ENCODE measurements around the gene KCNAB1. TPM values are rescaled to one million over a fixed set of nuclear protein-coding genes. Genes with fewer than 3 reads are reported as not detected.

Gene KCNAB1
- total and polyA plus RNA-seq, 4 donors: 0.76 to 2.8 (median 1.0) TPM

GRCh38 chr3:156181509-156181908, 61.1 kb downstream of the KCNAB1 start:
- 73% methylated on average over 2 of the region's 2 CpGs for WGBS

GRCh38 chr3:156183396-156183795, 63.0 kb downstream of the KCNAB1 start:
- H3K4me3 ChIP-seq (ENCODE audit: low read depth in 1 of 3, low read length in 3 of 3): no peak overlapping the region
- no peaks in the 10 kb centered on the region for H3K27me3 ChIP-seq (ENCODE audit: control insufficient read depth in 4 of 4, insufficient read depth in 4 of 4, low read length in 3 of 4)
- no peaks in the 10 kb centered on the region for H3K4me1 ChIP-seq (ENCODE audit: control insufficient read depth in 4 of 4, insufficient read depth in 4 of 4, low read length in 3 of 4)
- no peaks in the 10 kb centered on the region for H3K9me3 ChIP-seq (ENCODE audit: control insufficient read depth in 4 of 4, low read length in 3 of 4)
- no peak for DNase-seq (ENCODE audit: low spot score)
- TF ChIP-seq RXRA (IDR thresholded peaks at IDR 0.05) (no peak), JUND (IDR thresholded peaks at IDR 0.05) (no peak), RAD21 (IDR thresholded peaks at IDR 0.05) (no peak), NR2F2 (IDR thresholded peaks at IDR 0.05) (no peak), GABPA (IDR thresholded peaks at IDR 0.05 in 1 of 2, conservative IDR thresholded peaks at IDR 0.05 in 1 of 2) (no peak), YY1 (IDR thresholded peaks at IDR 0.05) (no peak)
- TF ChIP-seq, protein P1, sequence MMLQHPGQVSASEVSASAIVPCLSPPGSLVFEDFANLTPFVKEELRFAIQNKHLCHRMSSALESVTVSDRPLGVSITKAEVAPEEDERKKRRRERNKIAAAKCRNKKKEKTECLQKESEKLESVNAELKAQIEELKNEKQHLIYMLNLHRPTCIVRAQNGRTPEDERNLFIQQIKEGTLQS (IDR thresholded peaks at IDR 0.05): no peak
- TF ChIP-seq, protein P2, sequence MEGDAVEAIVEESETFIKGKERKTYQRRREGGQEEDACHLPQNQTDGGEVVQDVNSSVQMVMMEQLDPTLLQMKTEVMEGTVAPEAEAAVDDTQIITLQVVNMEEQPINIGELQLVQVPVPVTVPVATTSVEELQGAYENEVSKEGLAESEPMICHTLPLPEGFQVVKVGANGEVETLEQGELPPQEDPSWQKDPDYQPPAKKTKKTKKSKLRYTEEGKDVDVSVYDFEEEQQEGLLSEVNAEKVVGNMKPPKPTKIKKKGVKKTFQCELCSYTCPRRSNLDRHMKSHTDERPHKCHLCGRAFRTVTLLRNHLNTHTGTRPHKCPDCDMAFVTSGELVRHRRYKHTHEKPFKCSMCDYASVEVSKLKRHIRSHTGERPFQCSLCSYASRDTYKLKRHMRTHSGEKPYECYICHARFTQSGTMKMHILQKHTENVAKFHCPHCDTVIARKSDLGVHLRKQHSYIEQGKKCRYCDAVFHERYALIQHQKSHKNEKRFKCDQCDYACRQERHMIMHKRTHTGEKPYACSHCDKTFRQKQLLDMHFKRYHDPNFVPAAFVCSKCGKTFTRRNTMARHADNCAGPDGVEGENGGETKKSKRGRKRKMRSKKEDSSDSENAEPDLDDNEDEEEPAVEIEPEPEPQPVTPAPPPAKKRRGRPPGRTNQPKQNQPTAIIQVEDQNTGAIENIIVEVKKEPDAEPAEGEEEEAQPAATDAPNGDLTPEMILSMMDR (IDR thresholded peaks at IDR 0.05; ENCODE audit: low read depth, low read length, missing input control): no peak
- TF ChIP-seq, protein P3, sequence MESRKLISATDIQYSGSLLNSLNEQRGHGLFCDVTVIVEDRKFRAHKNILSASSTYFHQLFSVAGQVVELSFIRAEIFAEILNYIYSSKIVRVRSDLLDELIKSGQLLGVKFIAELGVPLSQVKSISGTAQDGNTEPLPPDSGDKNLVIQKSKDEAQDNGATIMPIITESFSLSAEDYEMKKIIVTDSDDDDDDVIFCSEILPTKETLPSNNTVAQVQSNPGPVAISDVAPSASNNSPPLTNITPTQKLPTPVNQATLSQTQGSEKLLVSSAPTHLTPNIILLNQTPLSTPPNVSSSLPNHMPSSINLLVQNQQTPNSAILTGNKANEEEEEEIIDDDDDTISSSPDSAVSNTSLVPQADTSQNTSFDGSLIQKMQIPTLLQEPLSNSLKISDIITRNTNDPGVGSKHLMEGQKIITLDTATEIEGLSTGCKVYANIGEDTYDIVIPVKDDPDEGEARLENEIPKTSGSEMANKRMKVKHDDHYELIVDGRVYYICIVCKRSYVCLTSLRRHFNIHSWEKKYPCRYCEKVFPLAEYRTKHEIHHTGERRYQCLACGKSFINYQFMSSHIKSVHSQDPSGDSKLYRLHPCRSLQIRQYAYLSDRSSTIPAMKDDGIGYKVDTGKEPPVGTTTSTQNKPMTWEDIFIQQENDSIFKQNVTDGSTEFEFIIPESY (IDR thresholded peaks at IDR 0.05): no peak
- TF ChIP-seq, protein P4, sequence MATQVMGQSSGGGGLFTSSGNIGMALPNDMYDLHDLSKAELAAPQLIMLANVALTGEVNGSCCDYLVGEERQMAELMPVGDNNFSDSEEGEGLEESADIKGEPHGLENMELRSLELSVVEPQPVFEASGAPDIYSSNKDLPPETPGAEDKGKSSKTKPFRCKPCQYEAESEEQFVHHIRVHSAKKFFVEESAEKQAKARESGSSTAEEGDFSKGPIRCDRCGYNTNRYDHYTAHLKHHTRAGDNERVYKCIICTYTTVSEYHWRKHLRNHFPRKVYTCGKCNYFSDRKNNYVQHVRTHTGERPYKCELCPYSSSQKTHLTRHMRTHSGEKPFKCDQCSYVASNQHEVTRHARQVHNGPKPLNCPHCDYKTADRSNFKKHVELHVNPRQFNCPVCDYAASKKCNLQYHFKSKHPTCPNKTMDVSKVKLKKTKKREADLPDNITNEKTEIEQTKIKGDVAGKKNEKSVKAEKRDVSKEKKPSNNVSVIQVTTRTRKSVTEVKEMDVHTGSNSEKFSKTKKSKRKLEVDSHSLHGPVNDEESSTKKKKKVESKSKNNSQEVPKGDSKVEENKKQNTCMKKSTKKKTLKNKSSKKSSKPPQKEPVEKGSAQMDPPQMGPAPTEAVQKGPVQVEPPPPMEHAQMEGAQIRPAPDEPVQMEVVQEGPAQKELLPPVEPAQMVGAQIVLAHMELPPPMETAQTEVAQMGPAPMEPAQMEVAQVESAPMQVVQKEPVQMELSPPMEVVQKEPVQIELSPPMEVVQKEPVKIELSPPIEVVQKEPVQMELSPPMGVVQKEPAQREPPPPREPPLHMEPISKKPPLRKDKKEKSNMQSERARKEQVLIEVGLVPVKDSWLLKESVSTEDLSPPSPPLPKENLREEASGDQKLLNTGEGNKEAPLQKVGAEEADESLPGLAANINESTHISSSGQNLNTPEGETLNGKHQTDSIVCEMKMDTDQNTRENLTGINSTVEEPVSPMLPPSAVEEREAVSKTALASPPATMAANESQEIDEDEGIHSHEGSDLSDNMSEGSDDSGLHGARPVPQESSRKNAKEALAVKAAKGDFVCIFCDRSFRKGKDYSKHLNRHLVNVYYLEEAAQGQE (IDR thresholded peaks at IDR 0.05): no peak
- H3K27ac ChIP-seq (ENCODE audit: low read depth in 1 of 2, low read length in 2 of 2): no peak overlapping the region
- 30% methylated on average over 1 of the region's 1 CpG for WGBS
- no peak overlapping the region for H3K9ac ChIP-seq (ENCODE audit: low read depth in 1 of 2, low read length in 2 of 2)
- no peaks in the 10 kb centered on the region for H3K36me3 ChIP-seq (ENCODE audit: control insufficient read depth in 4 of 4, insufficient read depth in 3 of 4, low read depth in 1 of 4, low read length in 3 of 4)

More at GRCh38 chr3:156181509-156181908, 61.1 kb downstream of the KCNAB1 start:
- no peaks in the 10 kb centered on the region for H3K9me3 ChIP-seq (ENCODE audit: control insufficient read depth in 4 of 4, low read length in 3 of 4)
- TF ChIP-seq, protein P3 (IDR thresholded peaks at IDR 0.05): no peak
- no peak for TF ChIP-seq YY1 (IDR thresholded peaks at IDR 0.05)
- no peak for TF ChIP-seq HNF4A (conservative IDR thresholded peaks at IDR 0.05)
- no peak for TF ChIP-seq RAD21 (IDR thresholded peaks at IDR 0.05)
- no peak for TF ChIP-seq JUND (IDR thresholded peaks at IDR 0.05)
- no peak for TF ChIP-seq RXRA (IDR thresholded peaks at IDR 0.05)
- TF ChIP-seq, protein P4 (IDR thresholded peaks at IDR 0.05): no peak
- no peak for TF ChIP-seq TAF1 (conservative IDR thresholded peaks at IDR 0.05)
- TF ChIP-seq EGR1 (IDR thresholded peaks at IDR 0.05; ENCODE audit: low read depth in 2 of 2): no peak
- no peak for TF ChIP-seq NR2F2 (IDR thresholded peaks at IDR 0.05)
- H3K27ac ChIP-seq (ENCODE audit: low read depth in 1 of 2, low read length in 2 of 2): no peak overlapping the region
- DNase-seq (ENCODE audit: low spot score): no peak
- no peak overlapping the region for H3K4me3 ChIP-seq (ENCODE audit: low read depth in 1 of 3, low read length in 3 of 3)
- H3K27me3 ChIP-seq (ENCODE audit: control insufficient read depth in 4 of 4, insufficient read depth in 4 of 4, low read length in 3 of 4): no peaks in the 10 kb centered on the region
- H3K4me1 ChIP-seq (ENCODE audit: control insufficient read depth in 4 of 4, insufficient read depth in 4 of 4, low read length in 3 of 4): no peaks in the 10 kb centered on the region
- H3K36me3 ChIP-seq (ENCODE audit: control insufficient read depth in 4 of 4, insufficient read depth in 3 of 4, low read depth in 1 of 4, low read length in 3 of 4): no peaks in the 10 kb centered on the region
- H3K9ac ChIP-seq (ENCODE audit: low read depth in 1 of 2, low read length in 2 of 2): no peak overlapping the region

Measured in liver (tissue), 9 donors.